HG02840 (cell line): ENCODE results near the gene SLC47A2.
"Not testable (repeated sequence)": the region's sequence is repeated elsewhere in the genome, so short reads cannot be mapped to it uniquely, and the experiment has no call there.

Experiments
- ATAC-seq: cut with Tn5 transposase; IDR thresholded peaks from one replicate; pipeline ENCODE4 v1.9.1; 2021; ENCODE audit warnings: mild to moderate bottlenecking, moderate library complexity, moderate number of reproducible peaks; ENCODE audit not compliant: unreplicated experiment, low FRiP score

SLC47A2 gene

GRCh38 chr17:19716108-19717030, at the start of gene SLC47A2:
Gene SLC47A2, minus strand, starts transcription at chr17:19716584. Its CDS starts 29 bp downstream, at chr17:19716555.
- ATAC-seq = no peak

- no peak for ATAC-seq
These were observed 49.6 kb upstream of the SLC47A2 start for GRCh38 chr17:19766016-19766415.

- ATAC-seq = not testable (repeated sequence)
These were observed 47.6 kb upstream of the SLC47A2 start for GRCh38 chr17:19763991-19764390.

GRCh38 chr17:19763416-19763815, 47.0 kb upstream of the SLC47A2 start:
- no peak for ATAC-seq

- no peak for ATAC-seq
These were observed 46.2 kb upstream of the SLC47A2 start for GRCh38 chr17:19762515-19762961.

- no peak for ATAC-seq
These were observed 44.4 kb upstream of the SLC47A2 start for GRCh38 chr17:19760746-19761145.

GRCh38 chr17:19759568-19760549, 43.5 kb upstream of the SLC47A2 start:
- ATAC-seq = no peak

GRCh38 chr17:19757536-19758180, 41.3 kb upstream of the SLC47A2 start:
- ATAC-seq = no peak

- no peak for ATAC-seq
These were observed 40.2 kb upstream of the SLC47A2 start for GRCh38 chr17:19756546-19756945.

- no peak for ATAC-seq
These were observed 39.6 kb upstream of the SLC47A2 start for GRCh38 chr17:19755821-19756510.

- no peak for ATAC-seq
These were observed 39.0 kb upstream of the SLC47A2 start for GRCh38 chr17:19755392-19755791.

- no peak for ATAC-seq
These were observed 37.5 kb upstream of the SLC47A2 start for GRCh38 chr17:19753661-19754463.

GRCh38 chr17:19753051-19753509, 36.7 kb upstream of the SLC47A2 start:
- no peak for ATAC-seq

GRCh38 chr17:19752216-19753050, 36.0 kb upstream of the SLC47A2 start:
- no peak for ATAC-seq

- no peak for ATAC-seq
These were observed 34.5 kb upstream of the SLC47A2 start for GRCh38 chr17:19750835-19751234.

GRCh38 chr17:19750020-19750572, 33.7 kb upstream of the SLC47A2 start:
- no peak for ATAC-seq

GRCh38 chr17:19748807-19749193, 32.4 kb upstream of the SLC47A2 start:
- no peak for ATAC-seq
